GDM1 (cell line): ENCODE measurements around the gene FAM168A.
"Not testable (repeated sequence)": the region's sequence is repeated elsewhere in the genome, so short reads cannot be mapped to it uniquely, and the experiment has no call there.

Experiments used
- DNase-seq: peaks from one replicate; lab custom pipeline; 2025; lab: John Stamatoyannopoulos, UW

Gene FAM168A

DNA sequence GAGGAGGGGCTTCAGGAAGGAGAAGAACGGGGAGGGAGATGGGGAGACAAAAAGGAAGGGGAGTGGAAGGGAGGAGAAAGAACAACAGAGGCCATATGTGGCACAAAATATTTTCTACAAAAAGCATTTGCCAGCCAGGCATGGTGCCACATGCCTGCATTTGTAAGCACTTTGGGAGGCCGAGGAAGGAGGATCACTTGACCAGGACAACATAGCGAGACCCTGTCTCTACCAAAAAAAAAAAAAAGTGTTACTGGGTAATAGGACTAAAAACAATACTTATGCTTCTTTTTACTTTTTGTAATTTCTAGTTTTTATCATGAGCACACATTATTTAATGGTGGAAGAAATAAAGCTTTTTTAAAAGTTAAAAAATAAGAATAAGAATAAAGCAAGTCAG lies 5.3 kb downstream of the FAM168A start:
- no peak for DNase-seq

DNA sequence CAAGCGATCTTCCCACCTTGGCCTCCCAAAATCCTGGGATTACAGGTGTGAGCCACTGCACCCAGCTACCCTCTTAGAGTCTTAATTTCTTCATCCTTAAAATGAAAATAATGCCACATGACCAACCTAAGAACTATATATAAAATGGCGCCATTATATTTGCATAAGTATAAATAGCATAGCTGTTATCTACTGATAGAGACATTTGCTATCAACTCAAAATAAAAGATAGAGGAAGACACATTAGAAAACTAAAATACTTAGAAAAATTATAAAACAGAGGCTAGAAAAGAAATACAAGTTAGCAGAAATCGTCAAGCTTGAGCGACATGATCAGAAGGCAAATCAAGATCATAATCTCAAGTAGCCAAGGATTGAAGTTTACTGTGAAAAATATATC lies 6.2 kb downstream of the FAM168A start:
- DNase-seq = no peak

DNA sequence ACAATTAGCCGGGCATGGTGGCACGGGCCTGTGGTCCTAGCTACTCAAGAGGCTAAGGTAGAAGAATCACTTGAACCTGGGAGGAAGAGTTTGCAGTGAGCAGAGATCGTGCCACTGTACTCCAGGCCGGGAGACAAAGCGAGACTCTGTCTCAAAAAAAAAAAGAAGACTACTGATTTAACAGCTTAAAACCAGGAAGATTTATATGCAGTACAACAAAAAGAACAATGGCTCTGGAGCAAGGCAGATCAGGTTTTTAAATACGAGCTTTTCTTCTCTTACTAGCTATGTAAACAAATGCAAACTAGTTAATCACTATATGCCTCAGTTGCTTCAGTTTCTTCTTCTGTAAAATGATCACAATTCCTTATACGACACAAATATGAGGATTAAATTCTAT lies 6.9 kb downstream of the FAM168A start:
- DNase-seq = no peak

DNA sequence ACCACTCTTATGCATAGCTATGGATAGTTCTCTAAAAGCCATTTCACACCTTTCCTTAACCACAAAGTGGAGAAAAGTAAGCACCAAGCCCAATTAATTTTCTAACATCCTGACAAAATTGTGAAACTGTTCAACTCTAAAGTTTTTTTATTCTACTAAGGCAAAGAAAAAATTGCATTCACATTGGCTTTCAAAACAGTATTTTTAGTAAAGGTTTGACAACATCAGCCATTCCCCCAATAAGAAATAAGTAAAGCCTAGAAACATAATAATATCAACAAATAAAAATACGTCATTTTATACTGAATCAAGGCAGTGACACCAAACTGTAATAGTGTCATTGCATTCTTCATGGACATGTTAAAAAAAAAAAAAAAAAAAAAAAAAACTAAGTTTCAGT lies 11.1 kb downstream of the FAM168A start:
- DNase-seq = no peak

DNA sequence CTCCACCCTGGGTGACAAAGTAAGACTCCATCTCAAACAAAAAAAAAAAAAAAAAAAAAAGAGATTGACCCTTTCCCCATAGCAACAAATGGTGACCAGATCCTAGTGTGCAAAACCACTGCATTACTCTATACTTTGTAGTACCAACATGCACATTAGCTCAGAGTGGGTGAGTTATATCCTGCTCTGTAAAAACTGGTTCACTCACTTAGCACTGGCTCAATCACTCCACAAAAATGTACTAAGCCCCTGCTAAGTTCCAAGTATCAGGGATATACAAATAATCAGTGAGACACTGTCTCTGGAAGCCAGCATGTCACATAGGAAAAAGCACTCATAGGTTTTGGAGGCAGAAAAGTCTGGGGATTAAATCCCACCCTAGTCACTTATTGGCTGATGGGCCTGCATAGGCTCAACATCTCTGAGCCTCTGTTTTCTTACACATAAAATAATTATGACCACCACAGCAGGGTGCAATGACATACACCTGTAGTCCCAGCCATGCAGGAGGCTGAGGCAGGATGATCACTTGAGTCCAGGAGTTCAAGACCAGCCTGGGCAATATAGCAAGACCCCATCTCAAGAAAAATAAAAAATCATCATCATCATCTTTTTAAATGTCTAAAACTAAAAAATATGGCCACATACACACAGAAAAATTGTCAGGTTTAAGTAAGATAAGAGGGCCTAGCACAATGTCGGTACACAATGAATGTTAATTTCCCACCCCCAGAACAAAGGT lies 11.9 kb downstream of the FAM168A start:
- no peak for DNase-seq

DNA sequence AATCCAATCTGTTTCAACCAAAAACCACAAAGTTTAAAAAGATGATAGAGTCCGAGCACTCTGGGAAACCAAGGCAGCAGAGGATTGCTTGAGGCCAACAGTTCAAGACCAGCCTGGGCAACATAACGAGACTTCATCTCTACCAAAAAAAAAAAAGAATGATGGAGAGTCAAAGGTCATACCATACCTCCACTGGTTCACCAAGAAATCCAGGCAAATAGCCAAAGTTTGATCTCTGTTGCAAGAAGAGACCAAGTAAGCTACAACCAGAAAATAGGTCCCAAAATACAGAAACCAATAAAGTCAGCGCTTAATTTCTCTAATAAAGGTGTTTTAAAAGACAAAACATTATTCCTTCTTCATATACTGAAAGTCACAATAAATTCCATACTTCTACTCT lies 13.1 kb downstream of the FAM168A start:
- no peak for DNase-seq

DNA sequence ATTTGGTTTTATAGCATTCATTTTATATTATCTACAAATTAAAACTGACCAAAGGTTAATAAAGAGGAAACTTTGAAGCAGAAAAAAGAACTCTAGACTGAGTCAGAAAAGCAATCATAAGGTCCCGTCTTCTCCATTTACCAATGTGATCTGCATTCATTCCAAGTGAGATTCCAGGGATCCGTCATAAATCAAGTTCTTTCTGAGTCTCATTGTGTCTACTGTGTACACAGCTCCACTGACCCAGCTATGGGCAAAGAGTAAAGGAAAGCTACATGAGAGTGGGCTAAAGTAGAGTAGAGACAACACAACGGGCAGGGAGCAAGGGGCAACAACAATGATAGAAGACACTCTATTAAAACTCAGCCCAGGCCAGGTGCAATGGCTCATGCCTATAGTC lies 15.3 kb downstream of the FAM168A start:
- no peak for DNase-seq

DNA sequence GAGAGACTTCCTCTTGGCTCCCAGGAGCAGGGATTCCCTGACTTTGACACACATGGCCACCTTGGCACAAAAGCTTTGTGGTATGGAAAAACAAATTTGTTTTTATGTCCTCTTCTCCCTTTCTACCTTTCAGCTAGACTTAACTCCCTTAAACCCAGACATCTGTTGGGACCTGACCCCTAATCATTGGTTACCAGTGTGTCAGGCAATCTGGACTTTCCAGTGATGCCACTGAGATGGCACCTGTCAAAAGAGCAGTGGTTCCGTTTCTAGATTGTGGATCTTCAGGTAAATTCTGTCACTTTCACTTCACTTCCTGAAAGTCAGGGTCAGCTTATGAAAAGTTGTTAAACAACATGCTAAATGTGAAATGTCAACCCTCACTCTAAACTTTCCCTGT lies 17.2 kb downstream of the FAM168A start:
- not testable (repeated sequence) for DNase-seq

DNA sequence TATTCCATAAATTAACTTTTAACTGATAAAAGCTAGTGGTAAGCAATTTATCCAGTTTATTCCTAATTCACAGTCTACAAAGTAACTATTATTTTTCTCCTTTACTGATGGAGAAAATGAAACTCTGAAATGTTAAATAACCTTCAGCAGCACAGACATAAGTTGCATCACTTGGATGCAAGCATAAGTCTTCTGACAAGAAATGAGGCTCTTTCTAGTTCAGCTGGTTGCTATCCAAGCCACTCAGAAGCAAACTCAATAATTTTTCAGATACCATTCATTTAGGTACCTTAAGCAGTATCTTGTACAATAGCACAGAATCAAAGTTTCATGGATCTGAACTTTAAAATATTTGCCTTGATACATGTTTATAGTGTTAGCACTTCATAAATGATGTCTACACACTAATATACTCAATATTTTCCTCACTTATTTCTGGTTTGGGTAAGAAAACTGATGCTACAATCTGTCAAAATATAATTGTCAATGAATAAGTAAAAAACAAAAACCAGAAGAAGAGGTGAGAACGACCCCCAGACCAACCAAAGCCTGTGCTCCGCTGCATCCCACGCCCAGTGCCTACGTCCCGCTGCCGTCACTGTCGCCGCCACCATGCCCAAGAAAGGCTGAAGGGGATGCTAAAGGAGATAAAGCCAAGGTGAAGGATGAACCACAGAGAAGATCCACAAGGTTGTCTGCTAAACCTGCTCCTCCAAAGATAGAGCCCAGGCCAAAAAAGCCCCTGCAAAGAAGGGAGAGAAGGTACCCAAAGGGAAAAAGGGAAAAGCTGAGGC lies 18.1 kb downstream of the FAM168A start:
- no peak for DNase-seq

DNA sequence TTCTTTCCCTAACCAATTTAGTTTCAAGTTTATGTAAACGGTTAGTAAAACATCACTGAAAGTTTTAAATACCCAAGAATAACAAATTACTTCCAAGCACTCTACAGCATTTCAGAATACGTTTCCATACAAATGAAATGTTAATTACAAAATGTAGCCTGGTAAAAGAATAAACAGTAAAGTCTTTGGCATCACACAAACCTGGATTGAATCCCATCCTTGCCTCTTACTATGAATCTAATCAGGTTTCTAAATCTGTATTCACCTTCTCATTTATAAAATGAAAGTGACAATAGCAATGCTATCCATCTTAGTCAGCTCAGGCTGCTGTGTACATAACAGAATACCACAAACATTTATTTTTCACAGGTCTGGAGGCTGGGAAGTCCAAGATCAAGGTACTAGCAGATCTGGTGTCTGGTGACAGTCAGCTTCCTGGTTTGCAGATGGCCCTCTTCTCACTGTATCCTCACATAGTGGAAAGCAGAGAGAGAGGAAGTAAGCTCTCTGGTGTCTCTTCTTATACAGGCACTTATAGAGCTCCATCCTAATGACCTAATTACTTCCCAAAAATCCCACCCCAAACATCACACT lies 19.2 kb downstream of the FAM168A start:
- DNase-seq = no peak

DNA sequence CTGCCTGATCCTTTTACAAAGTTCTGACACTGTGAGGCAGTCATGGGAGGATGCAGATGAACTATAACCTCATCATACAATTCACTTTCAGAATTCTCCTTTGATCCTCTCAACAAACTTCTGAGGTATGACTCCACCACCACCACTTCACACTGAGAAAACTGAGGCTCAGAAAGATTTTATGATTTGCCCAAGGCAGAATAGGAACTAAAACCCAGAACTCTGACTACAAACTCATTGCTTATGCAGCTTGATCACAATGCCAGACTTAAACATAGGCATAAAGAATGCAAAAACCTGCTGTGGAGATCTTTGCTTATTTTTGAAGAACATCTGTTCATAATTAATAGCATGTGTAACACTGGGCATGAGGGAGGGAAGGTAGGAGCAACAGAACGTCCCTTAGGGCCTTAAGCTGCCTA lies 20.4 kb downstream of the FAM168A start:
- no peak for DNase-seq

DNA sequence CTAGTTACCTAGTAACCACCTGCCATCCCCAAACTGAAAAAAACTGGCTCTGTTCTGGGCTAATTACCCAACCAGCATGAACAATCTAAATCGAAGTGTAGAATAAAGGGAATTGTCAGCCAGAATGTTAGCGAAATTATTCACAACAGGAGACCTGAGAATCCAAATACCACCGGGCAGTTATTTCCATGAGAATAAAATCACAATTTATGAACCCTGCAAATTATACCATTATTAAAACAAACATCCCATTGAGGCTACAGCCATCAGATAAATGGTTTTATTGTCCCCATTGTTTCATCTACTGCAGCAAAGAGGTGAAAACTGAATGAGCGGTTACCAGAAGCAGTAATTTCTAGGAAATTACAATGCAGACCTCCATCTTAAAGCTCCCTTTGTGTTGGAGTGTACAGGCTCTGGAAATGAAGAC lies 21.7 kb downstream of the FAM168A start:
- no peak for DNase-seq

DNA sequence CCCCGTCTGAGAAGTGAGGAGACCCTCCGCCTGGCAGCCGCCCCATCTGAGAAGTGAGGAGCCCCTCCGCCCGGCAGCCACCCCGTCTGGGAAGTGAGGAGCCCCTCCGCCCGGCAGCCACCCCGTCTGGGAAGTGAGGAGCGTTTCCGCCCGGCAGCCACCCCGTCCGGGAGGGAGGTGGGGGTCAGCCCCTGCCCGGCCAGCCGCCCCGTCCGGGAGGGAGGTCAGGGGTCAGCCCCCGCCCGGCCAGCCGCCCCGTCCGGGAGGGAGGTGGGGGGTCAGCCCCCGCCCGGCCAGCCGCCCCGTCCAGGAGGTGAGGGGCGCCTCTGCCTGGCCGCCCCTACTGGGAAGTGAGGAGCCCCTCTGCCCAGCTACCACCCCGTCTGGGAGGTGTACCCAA lies 25.9 kb downstream of the FAM168A start:
- DNase-seq = not testable (repeated sequence)

DNA sequence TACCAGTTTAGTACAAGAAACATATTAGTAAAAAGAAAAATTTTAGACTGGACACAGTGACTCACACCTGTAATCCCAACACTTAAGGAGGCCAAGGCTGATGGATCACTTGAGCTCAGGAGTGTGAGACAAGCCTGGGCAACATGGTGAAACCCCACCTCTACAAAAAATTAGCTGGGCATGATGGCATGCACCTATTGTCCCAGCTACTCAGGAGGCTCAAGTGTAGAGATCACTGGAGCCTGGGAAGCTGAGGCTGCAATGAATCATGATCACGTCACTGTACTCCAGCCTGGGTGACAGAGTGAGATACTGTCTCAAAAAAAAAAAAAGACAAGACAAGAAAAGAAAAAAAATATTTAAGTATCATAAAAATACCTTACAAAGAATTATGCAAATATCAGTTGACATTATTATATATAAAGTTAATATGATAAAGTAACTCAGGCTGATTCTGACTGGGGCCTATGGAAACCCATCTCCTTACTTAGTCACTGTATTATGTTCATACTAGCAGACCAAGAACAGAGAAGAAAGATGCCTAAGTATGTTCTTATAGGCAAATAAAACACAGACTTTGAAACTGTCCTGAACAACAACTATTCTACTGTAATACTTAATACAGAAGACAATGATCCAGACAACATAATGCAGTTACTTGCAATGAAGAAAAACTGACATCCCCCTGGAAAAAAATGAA lies 27.3 kb downstream of the FAM168A start:
- DNase-seq = no peak

DNA sequence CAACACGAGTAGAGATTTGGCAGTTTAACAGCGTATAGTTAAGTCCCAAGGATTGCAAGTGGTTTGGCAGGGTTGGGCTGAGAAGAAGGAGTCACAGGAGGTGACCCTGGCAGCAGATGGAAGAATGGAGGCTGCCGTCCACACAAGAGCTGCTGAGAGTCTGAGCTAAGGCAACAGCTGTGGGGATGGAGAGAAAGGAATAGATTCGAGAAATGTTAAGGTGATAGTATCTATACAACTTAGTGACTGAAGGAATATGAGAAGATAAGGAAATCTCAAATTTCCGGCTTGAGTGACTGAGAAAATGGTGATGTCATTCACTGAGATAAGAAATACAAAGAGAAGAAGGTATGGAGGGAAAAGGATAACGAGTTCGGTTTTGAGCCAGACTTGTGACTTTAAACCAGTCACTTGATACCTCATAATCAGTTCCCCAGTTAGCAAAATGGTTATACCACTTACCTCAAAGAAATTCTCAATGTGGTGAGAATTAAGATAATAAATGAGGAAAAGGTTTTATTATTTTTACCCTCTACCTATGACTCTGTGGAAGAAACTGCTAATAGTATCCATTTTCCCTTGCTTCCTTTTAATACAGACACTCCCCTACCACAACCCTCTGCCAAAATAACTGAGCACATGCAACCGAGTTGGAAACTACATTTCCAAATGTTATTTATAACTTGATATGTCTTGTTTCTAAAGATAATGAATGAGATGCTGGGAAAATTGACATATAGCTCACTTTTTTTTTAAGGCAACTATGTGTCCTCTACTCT lies 30.7 kb downstream of the FAM168A start:
- no peak for DNase-seq

DNA sequence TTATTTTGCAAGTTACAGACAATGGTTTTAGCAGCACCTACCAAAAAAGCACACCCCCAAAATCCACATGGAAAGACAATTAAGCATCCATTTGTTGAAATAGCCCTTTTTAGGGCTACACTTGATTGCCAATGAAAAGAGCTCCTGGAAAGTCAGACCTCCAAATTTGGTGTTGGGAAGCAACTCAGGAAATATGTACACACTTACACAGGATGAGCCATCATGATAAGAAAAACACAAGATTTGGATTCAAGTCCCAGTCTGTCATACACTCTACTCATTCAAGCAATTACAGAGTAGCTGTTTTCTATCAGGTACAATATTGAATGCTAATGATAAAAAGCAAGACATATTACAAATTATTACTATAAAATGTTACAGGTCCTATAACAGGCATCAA lies 31.5 kb downstream of the FAM168A start:
- DNase-seq = no peak

DNA sequence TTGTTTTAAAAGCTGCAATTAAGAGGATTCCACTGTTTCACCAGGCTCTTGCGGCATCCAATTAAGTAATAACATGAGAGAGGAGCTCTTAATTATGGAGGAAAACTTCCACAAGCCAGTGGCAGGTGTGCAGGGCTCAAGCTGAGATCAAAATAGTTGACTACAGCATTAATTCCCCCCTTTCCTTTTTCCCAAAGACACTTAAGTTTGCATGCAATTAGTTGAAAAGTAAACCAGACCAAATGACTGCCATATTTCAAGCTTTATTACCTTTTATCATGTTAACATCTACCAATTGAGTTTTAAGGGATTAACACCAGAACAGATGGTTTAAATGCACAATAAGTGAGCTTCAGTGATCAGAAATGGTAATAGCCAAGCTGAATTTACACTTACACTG lies 32.1 kb downstream of the FAM168A start:
- DNase-seq = no peak

DNA sequence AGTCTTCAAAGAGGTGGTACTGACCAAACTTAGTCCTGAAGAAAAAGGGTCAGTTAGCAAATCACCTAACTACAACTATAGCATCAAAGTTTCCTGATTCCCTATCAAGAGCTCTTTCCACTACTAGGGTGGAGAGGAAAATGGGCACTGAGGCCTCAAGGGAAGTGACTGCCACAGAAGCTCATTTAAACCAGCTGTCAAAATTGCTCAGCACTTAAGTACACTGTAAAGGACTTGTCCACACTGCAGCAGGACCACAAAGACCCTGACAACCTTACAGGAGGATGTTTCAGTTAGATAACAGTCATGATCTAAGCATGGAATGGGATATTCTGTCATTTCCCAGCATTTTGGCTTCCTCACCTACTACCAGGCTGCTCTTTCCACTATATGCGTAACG lies 33.0 kb downstream of the FAM168A start:
- DNase-seq = no peak

DNA sequence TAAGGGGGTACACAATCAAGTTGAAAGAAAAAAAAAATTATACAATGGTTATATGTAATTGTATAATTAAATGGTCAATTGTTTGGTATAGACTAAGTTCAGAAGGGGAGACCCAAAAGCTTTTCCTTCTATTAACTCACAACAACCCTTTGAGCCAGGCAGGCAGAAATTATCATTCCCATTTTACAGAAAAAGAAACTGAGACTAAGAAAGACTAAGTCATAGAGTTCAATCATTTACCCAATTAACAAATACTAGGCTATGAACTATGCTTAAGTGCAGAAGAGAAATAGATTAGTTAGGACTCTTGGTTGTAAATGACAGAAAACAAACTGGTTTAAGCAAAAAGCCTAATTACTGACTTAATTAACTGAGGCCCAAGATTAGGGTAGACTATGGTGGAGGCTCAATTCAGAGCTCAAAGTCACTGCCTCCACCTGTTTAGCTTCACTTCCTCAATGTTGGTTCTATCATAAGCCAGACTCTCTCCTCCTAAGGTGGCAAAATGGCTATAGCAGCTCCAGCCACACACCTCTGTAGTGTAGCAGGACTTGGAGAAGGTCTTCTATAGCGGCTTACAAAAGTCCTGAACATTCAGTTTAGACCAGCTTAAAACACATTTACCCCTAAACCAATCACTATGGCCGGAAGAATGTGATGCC lies 34.2 kb downstream of the FAM168A start:
- no peak for DNase-seq

DNA sequence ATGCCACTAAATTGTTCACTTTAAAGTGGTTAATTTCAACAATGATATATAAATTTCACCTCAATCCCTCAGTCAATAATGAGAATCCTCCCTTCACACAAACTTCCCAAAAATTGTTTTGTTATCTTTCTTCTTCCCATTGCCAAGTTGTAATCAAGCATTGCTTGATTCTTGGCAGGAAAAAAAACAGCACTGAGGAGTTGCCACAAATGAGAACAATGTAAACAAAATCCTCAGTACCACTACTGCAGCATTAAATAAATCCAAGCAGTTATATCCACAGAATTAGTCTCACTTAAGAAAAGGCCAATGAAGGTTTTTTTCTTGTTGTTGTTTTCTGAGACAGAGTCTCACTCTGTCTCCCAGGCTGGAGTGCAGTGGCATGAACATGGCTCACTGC lies 38.2 kb downstream of the FAM168A start:
- DNase-seq = no peak

DNA sequence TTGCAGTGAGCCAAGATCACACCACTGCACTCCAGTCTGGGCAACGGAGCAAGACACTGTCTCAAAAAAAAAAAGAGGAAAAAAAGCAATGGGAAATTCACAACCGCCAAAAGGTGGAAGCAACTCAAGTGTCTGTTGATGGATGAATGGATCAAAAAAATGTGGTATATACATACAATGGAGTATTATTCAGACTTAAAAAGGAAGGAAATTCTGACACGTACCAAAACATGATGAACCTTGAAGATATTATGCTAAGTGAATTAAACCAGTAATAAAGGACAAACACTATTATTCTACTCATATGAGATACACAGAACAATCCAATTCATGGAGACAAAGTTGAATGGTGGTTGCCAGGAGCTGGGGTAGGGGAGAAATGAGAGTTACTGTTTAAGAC lies 40.9 kb downstream of the FAM168A start:
- no peak for DNase-seq
